Cardiac muscle cell (in vitro differentiated cells and primary cell): ENCODE results near the gene NUCKS1. TPM values are rescaled to one million over a fixed set of nuclear protein-coding genes. Genes with fewer than 3 reads are reported as not detected.

Source experiments
- DNase-seq, 2 donors: peaks; one replicate each; pipeline versions ENCODE4 v3.0.0 to v3.0.0-alpha.2; 2010 to 2017; ENCODE audit warnings: low read depth in 1 of 2, low spot score in 1 of 2
- H3K27ac ChIP-seq: fragments of 200-600 bp; sonication (generic); 2 replicates; pipeline ENCODE4 v1.5.1; 2016
- H3K27me3 ChIP-seq: fragments of 200-600 bp; sonication (generic); 2 replicates; pipeline ENCODE4 v1.6.0; 2016; ENCODE audit warnings: control low read depth
- H3K36me3 ChIP-seq: fragments of 200-600 bp; sonication (generic); 2 replicates; pipeline ENCODE4 v1.5.1; 2016; ENCODE audit warnings: control low read depth
- H3K4me1 ChIP-seq: fragments of 200-600 bp; sonication (generic); 2 replicates; pipeline ENCODE4 v1.8.1; 2017; ENCODE audit warnings: low read depth, mild to moderate bottlenecking, mixed run types
- H3K4me3 ChIP-seq: fragments of 200-600 bp; sonication (generic); 2 replicates; pipeline ENCODE4 v1.5.1; 2016; ENCODE audit warnings: mild to moderate bottlenecking
- H3K9me3 ChIP-seq: fragments of 200-600 bp; sonication (generic); 2 replicates; pipeline ENCODE4 v1.5.1; 2017; ENCODE audit warnings: low read depth, mild to moderate bottlenecking, control low read depth
- CTCF ChIP-seq: IDR thresholded peaks from 2 replicates; pipeline ENCODE4 v1.5.1; 2012; ENCODE audit warnings: low read depth, mild to moderate bottlenecking, low read length
- polyA plus RNA-seq: library from polyadenylated mRNA; unstranded; fragments of >200 nt; fragmentation: Nextera tagmentation; extraction: Ambion mirVana; gene quantifications from 2 replicates; pipeline ENCODE4 v1.2.1, GENCODE V29; 2016
- total RNA-seq: library from RNA; depleted of rRNA; stranded (reverse); fragments of >200 nt; gene quantifications from 2 replicates; pipeline ENCODE4 v1.2.3, GENCODE V29; 2016

NUCKS1 gene
- total and polyA plus RNA-seq, 2 experiments from 2014 or later = 47.0 to 175 TPM

DNA sequence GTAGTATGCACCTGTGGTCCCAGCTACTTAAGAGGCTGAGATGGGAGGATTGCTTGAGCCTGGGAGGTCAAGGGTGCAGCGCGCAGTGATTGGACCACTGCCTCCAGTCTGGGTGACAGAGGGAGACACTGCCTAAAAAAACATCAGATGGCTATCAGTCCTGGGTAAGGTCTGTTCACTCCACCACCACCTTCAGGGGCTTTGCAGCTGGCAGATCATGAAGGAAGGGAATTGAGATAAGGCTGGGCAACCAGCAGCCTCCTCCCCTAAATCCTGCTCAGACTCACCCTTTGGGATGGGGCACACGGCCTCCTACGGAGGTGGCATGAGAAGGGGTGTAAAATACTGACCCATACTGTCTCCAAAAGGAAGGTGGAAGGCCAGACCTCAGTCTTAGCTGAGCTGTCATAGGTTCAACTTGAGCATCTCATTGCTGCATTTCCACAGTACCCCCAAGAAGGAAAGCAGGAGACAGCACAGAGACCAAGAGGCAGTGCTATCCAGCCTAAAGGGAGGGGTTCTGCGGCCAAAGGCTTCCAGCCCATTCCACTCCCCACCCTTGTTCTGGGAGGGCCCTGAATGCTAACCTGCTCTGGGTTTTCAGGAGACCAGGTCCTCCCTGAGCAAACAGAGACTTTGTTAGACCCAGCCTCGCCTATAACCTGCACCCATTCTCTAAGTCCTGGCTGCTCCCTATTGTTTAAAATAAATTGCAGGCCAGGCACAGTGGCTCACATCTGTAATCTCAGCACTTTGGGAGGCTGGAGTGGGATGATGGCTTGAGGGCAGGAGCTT is 83.4 kb downstream of the NUCKS1 start:
- no peak for DNase-seq
- Histone ChIP-seq H3K4me1 (peaks cover 24% of the 10 kb centered on the region), H3K4me3 (no peak overlapping the region), H3K27ac (no peak overlapping the region), H3K36me3 (no peaks in the 10 kb centered on the region), H3K27me3 (no peaks in the 10 kb centered on the region), H3K9me3 (no peaks in the 10 kb centered on the region)
- TF ChIP-seq CTCF = no peak

DNA sequence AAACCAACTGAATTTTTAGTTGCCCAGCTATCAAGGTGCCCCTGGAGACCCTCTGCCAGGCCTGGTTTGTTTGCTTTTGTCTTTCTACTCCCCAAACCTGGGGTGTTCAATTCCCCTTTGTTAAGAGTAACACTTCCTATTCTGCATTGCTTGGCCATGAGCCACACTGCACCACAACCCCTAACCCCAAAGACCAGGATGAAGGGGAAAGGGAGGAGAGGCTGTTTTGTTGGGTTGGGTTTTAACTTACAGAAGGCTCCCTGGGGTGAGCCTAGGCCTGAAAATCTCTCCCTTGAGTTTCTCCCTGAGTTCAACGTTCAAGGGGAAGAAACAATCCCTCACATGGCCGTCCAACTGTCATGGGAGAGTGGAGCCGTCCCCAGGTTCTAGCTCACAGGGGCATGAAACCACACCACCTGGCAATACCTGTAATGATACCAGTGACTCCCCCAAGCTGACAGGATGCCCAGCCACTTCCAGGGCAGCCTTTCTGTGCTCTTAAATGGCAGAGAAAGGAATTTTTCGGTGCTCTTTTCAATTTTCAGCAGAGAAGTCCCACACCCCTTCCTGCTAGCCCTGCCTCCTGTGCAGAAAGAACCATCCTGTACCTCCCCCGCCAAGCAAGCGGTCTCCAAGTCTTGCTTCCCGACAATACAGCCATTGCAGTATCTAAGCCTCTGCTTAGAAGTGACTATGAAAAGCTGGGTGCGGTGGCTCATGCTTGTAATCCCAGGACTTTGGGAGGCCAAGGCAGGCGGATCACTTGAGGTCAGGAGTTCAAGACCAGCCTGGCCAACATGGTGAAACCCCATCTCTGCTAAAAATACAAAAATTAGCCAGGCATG is 84.6 kb downstream of the NUCKS1 start:
- DNase-seq = no peak
- Histone ChIP-seq H3K27ac (no peak overlapping the region), H3K36me3 (no peaks in the 10 kb centered on the region), H3K9me3 (no peaks in the 10 kb centered on the region), H3K4me3 (no peak overlapping the region), H3K27me3 (no peaks in the 10 kb centered on the region), H3K4me1 (peaks cover 15% of the 10 kb centered on the region)
- no peak for TF ChIP-seq CTCF

DNA sequence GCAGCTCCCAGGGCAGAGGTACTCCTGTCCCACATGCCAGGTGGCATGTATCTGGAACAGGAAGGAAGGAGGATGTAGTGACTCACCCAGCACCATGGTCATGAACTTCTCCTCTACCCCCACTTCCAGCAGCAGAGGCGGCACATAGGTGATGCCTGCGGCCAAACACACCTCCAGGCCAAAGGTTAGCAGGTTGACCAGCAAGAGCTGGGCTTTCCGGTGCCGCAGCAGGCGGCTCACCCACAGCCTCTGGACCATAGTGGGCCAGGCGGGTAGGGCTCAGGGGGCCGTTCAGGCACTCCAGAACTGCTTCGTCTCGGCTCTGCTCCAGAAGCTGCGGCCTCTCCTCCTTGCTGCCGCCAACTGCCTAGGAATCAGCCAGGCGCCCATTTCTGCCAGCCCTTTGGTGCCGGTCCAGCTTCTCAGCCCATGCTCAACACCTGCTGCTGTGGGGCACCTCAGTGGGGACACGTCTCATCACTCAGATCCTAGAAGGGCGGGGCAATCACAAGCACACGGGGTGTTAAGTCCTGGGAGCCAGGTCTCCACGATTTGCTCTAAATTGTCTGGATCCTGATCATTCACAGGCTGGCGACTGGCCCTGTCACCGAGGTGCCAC is 85.5 kb downstream of the NUCKS1 start:
- Histone ChIP-seq H3K27ac (no peak overlapping the region), H3K27me3 (no peaks in the 10 kb centered on the region), H3K4me1 (peaks cover 6% of the 10 kb centered on the region), H3K9me3 (no peaks in the 10 kb centered on the region), H3K36me3 (no peaks in the 10 kb centered on the region), H3K4me3 (no peak overlapping the region)
- TF ChIP-seq CTCF = no peak
- no peak for DNase-seq

DNA sequence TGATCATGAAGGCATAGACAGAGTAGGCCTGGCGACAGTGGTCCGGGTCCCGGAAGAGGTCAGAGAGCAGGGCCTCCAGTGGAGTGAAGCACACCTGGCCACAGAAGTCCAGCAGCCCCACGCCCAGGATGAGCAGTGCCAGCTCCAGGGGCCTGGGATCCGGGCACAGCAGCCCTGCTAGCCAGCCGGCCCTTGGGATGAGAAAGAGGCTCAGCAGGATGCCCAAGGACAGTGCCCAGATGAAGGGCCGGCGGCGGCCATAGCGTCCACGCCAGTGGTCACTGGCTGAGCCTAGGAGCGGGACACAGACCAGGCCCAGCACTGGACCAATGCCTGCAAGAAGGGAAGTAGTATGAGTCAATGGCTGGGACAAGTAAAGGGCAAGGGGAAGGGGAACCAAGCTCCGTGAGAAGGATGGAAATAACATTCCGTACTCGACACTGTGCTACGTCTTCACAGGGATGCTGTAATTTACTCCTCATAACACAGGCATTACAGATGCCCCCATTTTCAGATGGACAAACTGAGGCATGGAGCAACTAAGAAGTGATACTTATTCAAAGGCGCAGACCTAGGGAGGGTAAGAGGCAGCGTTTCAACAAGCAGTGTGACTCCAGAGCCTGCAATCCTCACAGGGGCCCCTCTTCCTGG is 86.6 kb downstream of the NUCKS1 start:
- no peaks in the 10 kb centered on the region for H3K4me1 ChIP-seq
- TF ChIP-seq CTCF = no peak
- H3K27me3 ChIP-seq = no peaks in the 10 kb centered on the region
- no peaks in the 10 kb centered on the region for H3K36me3 ChIP-seq
- H3K9me3 ChIP-seq = no peaks in the 10 kb centered on the region
- no peak overlapping the region for H3K27ac ChIP-seq
- DNase-seq = no peak
- no peak overlapping the region for H3K4me3 ChIP-seq

Other genes with a start within 250 kb of the NUCKS1 start
- 22.3 and 42.0 TPM in 2 replicates for gene CDK18, start 245.5 kb downstream of the NUCKS1 start, total RNA-seq
- gene CDK18, start 245.5 kb downstream of the NUCKS1 start, polyA plus RNA-seq = 29.8 and 46.2 TPM in 2 replicates
- 9.1 and 13.0 TPM in 2 replicates for gene ELK4, start 118.2 kb downstream of the NUCKS1 start, total RNA-seq
- gene ELK4, start 118.2 kb downstream of the NUCKS1 start, polyA plus RNA-seq = 1.8 and 4.9 TPM in 2 replicates
- gene SLC45A3, start 69.7 kb downstream of the NUCKS1 start, total RNA-seq = 4.9 and 10.4 TPM in 2 replicates
- gene SLC45A3, start 69.7 kb downstream of the NUCKS1 start, polyA plus RNA-seq = 3.8 and 7.8 TPM in 2 replicates
- 3.3 and 7.2 TPM in 2 replicates for gene RAB29, start 25.3 kb upstream of the NUCKS1 start, total RNA-seq
- 6.5 and 15.2 TPM in 2 replicates for gene RAB29, start 25.3 kb upstream of the NUCKS1 start, polyA plus RNA-seq
- gene SLC41A1, start 63.0 kb upstream of the NUCKS1 start, total RNA-seq = 29.4 and 52.1 TPM in 2 replicates
- gene SLC41A1, start 63.0 kb upstream of the NUCKS1 start, polyA plus RNA-seq = 43.5 and 44.5 TPM in 2 replicates
- not detected in 2 replicates for gene PM20D1, start 100.0 kb upstream of the NUCKS1 start, total RNA-seq
- gene PM20D1, start 100.0 kb upstream of the NUCKS1 start, polyA plus RNA-seq = 0.18 and 0.57 TPM in 2 replicates
- gene SLC26A9, start 193.3 kb upstream of the NUCKS1 start, total RNA-seq = 1.0 and 2.9 TPM in 2 replicates
- gene SLC26A9, start 193.3 kb upstream of the NUCKS1 start, polyA plus RNA-seq = 2.8 and 4.0 TPM in 2 replicates